GM13976 (cell line): ENCODE results near the gene TMSB10.
"Not testable (repeated sequence)": the region's sequence is repeated elsewhere in the genome, so short reads cannot be mapped to it uniquely, and the experiment has no call there.

Experiments
- DNase-seq: peaks from one replicate; pipeline ENCODE4 v3.0.0; 2012; ENCODE audit warnings: low spot score
- in situ Hi-C: fragments of 300-500 bp; cut with MboI; formaldehyde crosslinking; loops from one replicate; pipeline ENCODE4 v1.12.0; 2022; ENCODE audit warnings: low sequenced_read_pairs, mixed read lengths, inconsistent platforms; ENCODE audit not compliant: unreplicated experiment
- TF ChIP-seq, protein P1 (sequence below): IDR thresholded peaks from 2 replicates; pipeline ENCODE4 v1.5.1; 2012; ENCODE audit warnings: borderline replicate concordance, mild to moderate bottlenecking; ENCODE audit not compliant: insufficient read depth; ENCODE audit errors: extremely low read depth, missing control alignments, control extremely low read depth

TMSB10 gene

DNA sequence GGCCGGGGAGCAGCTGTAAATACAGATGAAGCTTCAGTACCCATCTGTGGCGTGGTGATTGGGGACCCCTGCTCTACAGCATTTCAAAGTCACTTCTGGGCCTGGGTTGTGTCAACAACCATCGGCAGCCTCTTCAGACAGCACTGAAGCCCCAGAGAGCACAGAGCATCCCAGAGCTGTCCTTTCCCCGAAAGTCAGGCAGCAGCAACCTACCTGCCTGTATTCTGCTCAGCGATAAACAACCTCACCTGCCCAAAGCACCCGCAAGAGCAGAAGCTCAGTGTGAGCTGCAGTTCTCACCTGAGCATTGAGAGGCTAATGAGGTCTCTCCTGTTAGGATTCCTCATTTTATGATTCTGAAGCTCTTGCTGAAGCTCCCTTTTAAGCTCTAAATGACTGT is 43.9 kb upstream of the TMSB10 start:
- TF ChIP-seq, protein P1, sequence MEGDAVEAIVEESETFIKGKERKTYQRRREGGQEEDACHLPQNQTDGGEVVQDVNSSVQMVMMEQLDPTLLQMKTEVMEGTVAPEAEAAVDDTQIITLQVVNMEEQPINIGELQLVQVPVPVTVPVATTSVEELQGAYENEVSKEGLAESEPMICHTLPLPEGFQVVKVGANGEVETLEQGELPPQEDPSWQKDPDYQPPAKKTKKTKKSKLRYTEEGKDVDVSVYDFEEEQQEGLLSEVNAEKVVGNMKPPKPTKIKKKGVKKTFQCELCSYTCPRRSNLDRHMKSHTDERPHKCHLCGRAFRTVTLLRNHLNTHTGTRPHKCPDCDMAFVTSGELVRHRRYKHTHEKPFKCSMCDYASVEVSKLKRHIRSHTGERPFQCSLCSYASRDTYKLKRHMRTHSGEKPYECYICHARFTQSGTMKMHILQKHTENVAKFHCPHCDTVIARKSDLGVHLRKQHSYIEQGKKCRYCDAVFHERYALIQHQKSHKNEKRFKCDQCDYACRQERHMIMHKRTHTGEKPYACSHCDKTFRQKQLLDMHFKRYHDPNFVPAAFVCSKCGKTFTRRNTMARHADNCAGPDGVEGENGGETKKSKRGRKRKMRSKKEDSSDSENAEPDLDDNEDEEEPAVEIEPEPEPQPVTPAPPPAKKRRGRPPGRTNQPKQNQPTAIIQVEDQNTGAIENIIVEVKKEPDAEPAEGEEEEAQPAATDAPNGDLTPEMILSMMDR = no peak
- DNase-seq = no peak
- in situ Hi-C loops = loop anchor here (10.0 to 25.0 kb wide), 2 partner anchors 63 to 224 kb away; no protein-coding TSS in a partner anchor

DNA sequence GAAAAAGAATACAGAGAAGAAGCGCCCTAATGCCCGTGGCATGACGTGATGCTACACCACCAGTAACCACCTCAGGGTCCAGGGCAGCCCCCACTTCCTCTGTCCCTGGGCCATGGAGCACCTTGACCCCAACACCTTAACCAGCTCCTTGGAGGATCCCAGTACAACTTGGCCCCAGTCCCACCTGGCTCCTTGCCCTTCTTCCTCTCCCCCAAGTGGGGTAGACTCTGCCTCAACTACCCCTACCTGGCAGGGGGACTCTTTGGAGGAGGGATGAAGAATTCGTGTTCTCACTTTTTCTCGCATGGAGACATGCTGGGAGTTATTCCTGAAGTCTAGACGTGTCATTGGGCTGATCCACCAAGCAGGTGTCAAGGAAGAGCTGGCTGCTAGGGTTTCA is 43.5 kb upstream of the TMSB10 start:
- DNase-seq = no peak
- TF ChIP-seq, protein P1 = no peak
- in situ Hi-C loops = loop anchor here (10.0 to 25.0 kb wide), 2 partner anchors 63 to 225 kb away; no protein-coding TSS in a partner anchor

DNA sequence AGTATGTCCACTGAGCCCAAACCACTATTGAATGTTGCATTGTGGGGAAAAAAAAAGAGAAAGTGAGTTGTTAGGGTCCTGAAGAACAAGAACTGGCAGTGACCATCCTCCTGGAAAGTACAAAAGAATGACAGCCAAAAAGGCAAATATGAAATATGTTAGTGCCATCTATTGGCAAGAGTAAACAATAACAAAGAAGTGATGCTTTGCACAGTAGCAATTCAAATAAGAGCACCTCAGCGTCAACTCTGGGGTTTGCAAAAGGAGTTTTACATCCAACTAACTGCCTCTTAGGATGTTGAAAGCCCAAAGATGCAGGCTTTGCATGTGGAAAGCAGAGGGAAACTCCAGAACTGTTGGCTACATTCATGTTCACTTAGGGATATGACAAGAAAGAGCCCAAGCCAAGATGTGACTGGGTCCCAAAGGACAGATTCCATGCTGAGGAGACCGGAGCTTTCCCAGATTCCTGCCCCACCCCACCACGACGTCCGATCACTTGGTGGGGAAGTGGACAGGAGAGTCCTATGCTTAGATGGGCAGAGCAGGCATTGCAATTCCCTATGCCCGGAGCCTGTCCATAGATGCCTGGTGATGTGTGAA is 40.2 kb upstream of the TMSB10 start:
- peak; percentile 61 for DNase-seq
- TF ChIP-seq, protein P1 = no peak
- in situ Hi-C loops = loop anchor here (10.0 to 25.0 kb wide), 2 partner anchors 60 to 228 kb away; no protein-coding TSS in a partner anchor

DNA sequence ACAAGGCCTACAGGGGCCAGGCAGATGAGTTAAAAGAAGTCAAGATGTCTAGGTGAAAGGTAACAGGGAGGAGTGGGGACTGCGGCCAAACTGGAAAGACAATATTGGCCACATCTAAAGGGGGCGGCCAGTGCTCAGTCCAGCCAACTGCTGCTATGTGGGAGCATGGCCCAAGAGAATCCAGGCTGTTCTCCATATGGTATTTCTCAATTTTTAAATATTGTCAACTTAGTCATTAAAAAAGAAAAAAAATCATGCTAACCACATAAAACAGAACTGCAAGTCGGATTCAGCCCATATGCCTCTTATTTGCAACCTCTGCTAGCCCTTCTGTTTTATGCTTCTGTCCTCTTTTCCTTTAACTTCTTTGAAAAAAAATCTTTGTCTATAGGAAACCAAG is 39.3 kb upstream of the TMSB10 start:
- TF ChIP-seq, protein P1 = no peak
- in situ Hi-C loops = loop anchor here (10.0 to 25.0 kb wide), 2 partner anchors 59 to 229 kb away; no protein-coding TSS in a partner anchor

DNA sequence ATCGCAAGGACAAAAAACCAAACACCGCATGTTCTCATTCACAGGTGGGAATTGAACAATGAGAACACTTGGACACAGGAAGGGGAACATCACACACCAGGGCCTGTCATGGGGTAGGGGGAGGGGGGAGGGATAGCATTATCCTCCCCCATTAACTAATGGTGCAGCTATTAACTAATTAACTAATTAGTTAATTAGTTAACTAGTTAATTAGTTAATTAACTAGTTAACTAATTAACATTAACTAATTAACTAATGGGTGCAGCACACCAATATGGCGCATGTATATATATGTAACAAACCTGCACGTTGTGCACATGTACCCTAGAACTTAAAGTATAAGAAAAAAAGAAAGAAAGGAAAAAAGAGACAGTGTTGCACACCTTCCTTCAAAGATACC is 37.1 kb upstream of the TMSB10 start:
- in situ Hi-C loops = loop anchor here (10.0 to 25.0 kb wide), 2 partner anchors 56 to 231 kb away; no protein-coding TSS in a partner anchor
- not testable (repeated sequence) for DNase-seq

More for the DNA sequence above, 39.3 kb upstream of the TMSB10 start:
- DNase-seq = no peak

DNA sequence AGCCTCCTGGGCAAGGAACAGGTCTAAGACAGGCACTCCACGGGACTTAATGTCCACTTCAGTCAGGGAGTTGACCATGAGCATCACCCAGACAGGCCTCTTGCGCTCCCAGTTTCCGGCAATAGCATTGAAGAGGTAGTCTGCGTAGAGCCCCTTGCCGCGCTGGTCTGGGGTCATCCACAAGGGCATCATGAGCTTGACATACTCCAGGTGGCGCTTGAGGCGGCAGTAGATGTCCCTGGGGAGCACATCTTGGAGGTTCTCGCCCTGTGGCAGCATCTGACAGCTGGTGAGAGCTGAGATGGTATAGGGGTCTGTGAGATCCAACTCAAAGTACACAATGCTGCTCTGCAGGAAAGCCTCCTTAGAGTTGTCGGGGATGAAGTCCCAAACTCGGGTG is 35.1 kb upstream of the TMSB10 start:
- TF ChIP-seq, protein P1 = no peak
- in situ Hi-C loops = loop anchor here (10.0 to 25.0 kb wide), 2 partner anchors 233 to 376 kb away; no protein-coding TSS in a partner anchor

DNA sequence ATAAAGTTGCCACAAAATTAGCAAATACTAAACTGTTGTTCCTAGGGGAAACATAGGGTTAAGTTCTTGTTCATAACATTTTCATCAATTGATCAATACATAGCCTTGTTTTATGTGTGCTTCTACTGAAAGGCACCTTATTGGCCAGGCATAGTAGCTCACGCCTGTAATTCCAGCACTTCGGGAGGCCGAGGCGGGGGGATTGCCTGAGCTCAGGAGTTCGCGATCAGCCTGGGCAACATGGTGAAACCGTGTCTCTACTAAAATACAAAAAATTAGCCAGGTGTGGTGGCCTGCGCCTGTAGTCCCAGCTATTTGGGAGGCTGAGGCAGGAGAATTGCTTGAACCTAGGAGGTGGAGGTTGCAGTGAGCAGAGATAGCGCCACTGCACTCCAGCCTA is 32.8 kb upstream of the TMSB10 start:
- not testable (repeated sequence) for DNase-seq
- in situ Hi-C loops = loop anchor here (10.0 to 25.0 kb wide), 2 partner anchors 235 to 378 kb away; no protein-coding TSS in a partner anchor

More for the DNA sequence above, 35.1 kb upstream of the TMSB10 start:
- DNase-seq = no peak

DNA sequence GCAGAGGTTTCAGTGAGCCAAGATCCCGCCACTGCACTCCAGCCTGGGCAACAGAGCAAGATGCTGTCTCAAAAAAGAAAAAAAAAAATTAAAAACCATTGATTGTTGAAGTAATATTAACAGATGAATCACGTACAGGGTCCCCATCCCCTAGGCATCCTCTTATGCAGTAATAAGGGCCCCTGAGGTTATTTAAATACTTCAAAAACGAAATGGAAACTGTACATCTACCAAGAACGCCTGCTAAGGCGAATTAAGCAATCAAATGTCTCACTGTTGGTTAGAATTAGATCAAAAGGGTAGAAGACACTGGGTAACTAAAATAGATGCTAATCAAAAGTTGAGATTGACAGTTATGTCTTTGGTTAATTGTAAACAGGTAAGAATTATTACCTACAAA is 32.1 kb upstream of the TMSB10 start:
- TF ChIP-seq, protein P1 = no peak
- no peak for DNase-seq
- in situ Hi-C loops = loop anchor here (10.0 to 25.0 kb wide), 2 partner anchors 236 to 379 kb away; no protein-coding TSS in a partner anchor
